Pons (tissue), 1 donor: ENCODE measurements around the gene SYNCRIP.
A peak's percentile ranks its signal among the peaks of the same experiment; 100 is the strongest.
"Not testable (repeated sequence)": the region's sequence is repeated elsewhere in the genome, so short reads cannot be mapped to it uniquely, and the experiment has no call there.

ENCODE experiments used
- DNase-seq: peaks from one replicate; pipeline ENCODE4 v3.0.0-alpha.2; 2016; ENCODE audit warnings: low spot score

SYNCRIP gene

GRCh38 chr6:85669735-85670194, 27.1 kb upstream of the SYNCRIP start:
- no peak for DNase-seq

GRCh38 chr6:85662251-85662650, 19.6 kb upstream of the SYNCRIP start:
- DNase-seq, result no peak

GRCh38 chr6:85660181-85660611, 17.5 kb upstream of the SYNCRIP start:
- no peak for DNase-seq

- DNase-seq, result no peak
Observed at GRCh38 chr6:85650606-85651005, 7.9 kb upstream of the SYNCRIP start.

- DNase-seq, result peak; percentile 87
Observed at GRCh38 chr6:85644279-85644762, 1.6 kb upstream of the SYNCRIP start.

- peak; percentile 78 for DNase-seq
Observed at GRCh38 chr6:85643537-85644278, 1.0 kb upstream of the SYNCRIP start.

- DNase-seq, result peak; percentile 47
Observed at GRCh38 chr6:85641897-85642773, 551 bp downstream of the SYNCRIP start.

GRCh38 chr6:85641522-85641896, 1.2 kb downstream of the SYNCRIP start:
- peak; percentile 22 for DNase-seq

- DNase-seq, result peak; percentile 9
Observed at GRCh38 chr6:85640821-85641220, 1.9 kb downstream of the SYNCRIP start.

- no peak for DNase-seq
Observed at GRCh38 chr6:85637579-85637978, 5.1 kb downstream of the SYNCRIP start.

- DNase-seq, result no peak
Observed at GRCh38 chr6:85632164-85632942, 10.3 kb downstream of the SYNCRIP start.

GRCh38 chr6:85631117-85631516, 11.6 kb downstream of the SYNCRIP start:
- not testable (repeated sequence) for DNase-seq

- no peak for DNase-seq
Observed at GRCh38 chr6:85628353-85628752, 14.3 kb downstream of the SYNCRIP start.

- DNase-seq, result no peak
Observed at GRCh38 chr6:85620308-85620707, 22.4 kb downstream of the SYNCRIP start.

- no peak for DNase-seq
Observed at GRCh38 chr6:85614780-85615179, 27.9 kb downstream of the SYNCRIP start.

GRCh38 chr6:85612690-85613474, 29.8 kb downstream of the SYNCRIP start:
- no peak for DNase-seq

GRCh38 chr6:85610182-85610895, 32.3 kb downstream of the SYNCRIP start:
- DNase-seq, result no peak

GRCh38 chr6:85602100-85602499, 40.6 kb downstream of the SYNCRIP start:
- no peak for DNase-seq

GRCh38 chr6:85600713-85601313, 41.9 kb downstream of the SYNCRIP start:
- DNase-seq, result no peak
